Upper lobe of left lung (tissue), 4 donors: Measurements from ENCODE around the gene DPP6.

ENCODE experiments used
- POLR2A ChIP-seq, 4 donors: fragments of 450-650 bp; IDR thresholded peaks; one replicate each; pipeline ENCODE4 v1.5.1; 2016 to 2017; ENCODE audit warnings: antibody characterized with exemption in 4 of 4, mild to moderate bottlenecking in 2 of 4
- POLR2AphosphoS5 ChIP-seq, 2 donors: sonication (generic); formaldehyde crosslinking; IDR thresholded peaks; one replicate each; pipeline ENCODE4 v1.5.1; 2017; ENCODE audit warnings: antibody characterized with exemption in 2 of 2
- TF ChIP-seq, protein P1 (sequence below), 6 experiments: fragments of 450-650 bp in 4 of 6; fragments of 200-600 bp in 2 of 6; sonication (generic) in 2 of 6; IDR thresholded peaks; one replicate each; pipeline ENCODE4 v1.5.1; 2016 to 2019; ENCODE audit warnings: antibody characterized with exemption in 6 of 6

DNA sequence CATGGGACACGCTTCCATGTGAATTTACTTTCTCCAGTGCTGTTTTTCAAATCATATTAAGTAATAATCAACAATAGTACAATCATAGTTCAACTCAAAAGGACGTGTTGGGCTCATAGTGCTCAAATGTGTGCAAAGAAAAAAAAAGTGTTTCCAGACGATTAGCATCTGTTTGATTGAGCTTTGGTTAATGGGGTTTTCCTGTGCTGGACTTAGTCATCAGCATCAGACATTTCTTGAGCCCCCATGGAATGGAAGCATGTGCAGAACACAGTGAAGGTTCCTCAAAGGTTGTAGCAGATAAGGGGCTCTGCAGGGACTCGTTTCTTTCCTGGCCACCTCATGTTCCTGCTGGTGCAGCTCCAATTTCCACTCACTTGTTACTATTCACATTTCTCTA is 716.8 kb downstream of the DPP6 start:
- no peak for TF ChIP-seq POLR2A (IDR thresholded peaks at IDR 0.05)
- TF ChIP-seq, protein P1, sequence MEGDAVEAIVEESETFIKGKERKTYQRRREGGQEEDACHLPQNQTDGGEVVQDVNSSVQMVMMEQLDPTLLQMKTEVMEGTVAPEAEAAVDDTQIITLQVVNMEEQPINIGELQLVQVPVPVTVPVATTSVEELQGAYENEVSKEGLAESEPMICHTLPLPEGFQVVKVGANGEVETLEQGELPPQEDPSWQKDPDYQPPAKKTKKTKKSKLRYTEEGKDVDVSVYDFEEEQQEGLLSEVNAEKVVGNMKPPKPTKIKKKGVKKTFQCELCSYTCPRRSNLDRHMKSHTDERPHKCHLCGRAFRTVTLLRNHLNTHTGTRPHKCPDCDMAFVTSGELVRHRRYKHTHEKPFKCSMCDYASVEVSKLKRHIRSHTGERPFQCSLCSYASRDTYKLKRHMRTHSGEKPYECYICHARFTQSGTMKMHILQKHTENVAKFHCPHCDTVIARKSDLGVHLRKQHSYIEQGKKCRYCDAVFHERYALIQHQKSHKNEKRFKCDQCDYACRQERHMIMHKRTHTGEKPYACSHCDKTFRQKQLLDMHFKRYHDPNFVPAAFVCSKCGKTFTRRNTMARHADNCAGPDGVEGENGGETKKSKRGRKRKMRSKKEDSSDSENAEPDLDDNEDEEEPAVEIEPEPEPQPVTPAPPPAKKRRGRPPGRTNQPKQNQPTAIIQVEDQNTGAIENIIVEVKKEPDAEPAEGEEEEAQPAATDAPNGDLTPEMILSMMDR (IDR thresholded peaks at IDR 0.05), result no peak
- TF ChIP-seq POLR2AphosphoS5 (IDR thresholded peaks at IDR 0.05), result no peak
